ENCODE results near the gene SEMA5B.

The SEMA5B gene

DNA sequence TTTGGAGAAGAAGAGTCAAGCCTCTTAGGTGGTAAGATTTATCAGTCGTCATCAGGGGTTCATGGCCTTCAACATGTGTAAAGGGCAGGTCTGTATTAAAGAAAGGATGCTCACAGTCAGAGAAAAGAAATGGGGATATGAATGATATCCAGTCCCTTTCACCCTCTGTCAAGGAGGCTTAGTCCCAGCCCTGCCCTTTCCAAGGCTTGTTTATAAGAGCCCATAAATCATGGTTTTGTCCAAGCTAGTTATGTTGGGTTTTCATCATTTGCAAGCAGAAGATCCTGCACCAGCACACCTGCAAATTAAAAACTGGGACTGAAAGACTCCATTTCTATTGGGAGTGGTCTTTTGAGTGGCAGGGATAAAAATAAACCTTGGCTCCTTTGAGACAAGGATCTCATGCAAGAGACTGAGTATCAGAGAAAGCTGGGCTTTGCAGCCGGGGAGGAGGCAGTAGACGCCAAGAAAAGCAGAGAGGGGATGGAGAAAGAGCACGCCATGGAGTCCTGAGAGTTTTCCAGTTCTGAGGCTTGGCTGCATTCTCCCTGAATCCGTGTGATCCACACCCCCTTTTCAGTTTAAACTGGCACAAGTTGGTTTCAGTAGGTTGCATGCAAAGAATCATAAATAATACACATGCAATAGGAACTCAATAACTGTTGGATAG lies 26.7 kb upstream of the SEMA5B start:
- DNase-seq, result no peak

GRCh38 chr3:123053107-123053506 lies 25.5 kb upstream of the SEMA5B start:
- DNase-seq, result no peak

- no peak for DNase-seq
Observed at GRCh38 chr3:123050666-123051065, 23.1 kb upstream of the SEMA5B start.

DNA sequence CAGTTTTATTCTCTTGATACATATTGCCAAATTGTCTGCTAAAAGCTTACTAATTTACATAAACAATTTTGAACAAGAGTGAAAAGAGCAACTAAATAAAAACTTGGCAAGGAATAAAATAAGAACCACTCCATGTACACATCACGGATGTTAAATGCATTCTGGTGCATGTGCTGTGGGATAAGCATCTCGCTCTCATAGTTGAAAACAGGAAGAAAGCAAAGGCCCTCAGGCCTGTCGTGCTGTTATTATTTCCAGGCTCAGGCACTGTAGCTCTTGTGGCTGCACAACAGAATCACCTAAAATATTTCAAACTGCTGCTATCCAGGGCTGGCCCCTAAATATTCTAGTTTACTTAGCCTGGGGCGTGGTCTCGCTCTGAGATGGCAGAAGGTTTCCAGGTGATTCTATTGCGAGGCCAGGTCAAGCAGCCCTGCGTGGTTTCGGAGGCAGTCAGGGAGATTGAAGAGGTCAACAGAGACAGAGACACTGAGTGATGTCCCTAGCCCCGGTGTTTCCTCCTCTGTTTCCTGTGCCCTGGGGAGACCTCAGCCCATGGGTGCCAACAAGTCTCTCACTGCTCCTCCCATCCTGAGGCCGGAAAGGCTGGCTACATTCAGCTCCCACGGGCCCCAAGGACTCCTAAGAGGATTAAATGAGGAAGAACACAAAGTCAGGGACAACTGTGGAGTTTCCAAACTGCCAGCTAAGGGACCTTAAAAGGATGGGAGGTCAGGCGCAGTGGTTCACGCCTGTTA lies 21.1 kb upstream of the SEMA5B start:
- DNase-seq, result no peak

GRCh38 chr3:123047062-123047319 lies 19.4 kb upstream of the SEMA5B start:
- no peak for DNase-seq

- no peak for DNase-seq
Observed at GRCh38 chr3:123046262-123047061, 18.9 kb upstream of the SEMA5B start.

DNA sequence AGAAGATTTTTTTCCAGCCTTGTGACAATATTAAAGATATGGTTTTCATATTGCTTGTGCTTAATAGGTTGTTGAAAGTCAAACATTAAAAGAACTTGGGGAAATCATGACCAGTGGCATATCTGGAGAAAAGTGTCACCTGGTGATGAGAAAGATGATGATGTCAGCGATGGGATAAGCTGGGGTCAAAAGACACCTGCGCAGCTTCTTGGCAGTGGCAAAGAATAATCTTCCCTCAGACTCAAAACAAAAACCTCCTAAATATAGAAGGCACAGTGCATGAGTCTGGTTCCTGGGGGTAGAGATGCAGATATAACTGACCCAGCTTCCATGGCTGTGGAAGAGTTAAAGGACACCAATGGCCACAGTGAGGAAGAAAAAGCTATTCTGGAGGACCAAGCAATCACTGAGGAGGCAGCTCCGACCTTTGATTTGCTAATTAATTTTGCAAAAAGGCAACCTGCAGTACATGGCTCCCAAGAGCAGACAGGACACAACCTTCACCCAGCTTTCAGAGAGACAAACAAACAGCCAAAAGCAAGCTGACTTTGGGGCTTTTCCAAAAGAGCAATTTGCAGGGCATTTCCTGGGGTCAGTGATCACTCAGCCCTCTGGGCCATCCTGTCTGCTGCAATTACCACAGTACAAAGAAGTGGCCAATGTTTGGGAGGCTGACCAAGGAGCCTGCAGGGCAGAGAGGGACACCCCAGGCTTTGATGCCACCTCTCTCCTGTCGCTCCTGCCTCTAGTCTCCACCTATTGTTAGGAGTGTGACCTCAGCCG lies 17.6 kb upstream of the SEMA5B start:
- DNase-seq, result no peak

GRCh38 chr3:123042413-123042812 lies 14.8 kb upstream of the SEMA5B start:
- DNase-seq, result no peak

DNA sequence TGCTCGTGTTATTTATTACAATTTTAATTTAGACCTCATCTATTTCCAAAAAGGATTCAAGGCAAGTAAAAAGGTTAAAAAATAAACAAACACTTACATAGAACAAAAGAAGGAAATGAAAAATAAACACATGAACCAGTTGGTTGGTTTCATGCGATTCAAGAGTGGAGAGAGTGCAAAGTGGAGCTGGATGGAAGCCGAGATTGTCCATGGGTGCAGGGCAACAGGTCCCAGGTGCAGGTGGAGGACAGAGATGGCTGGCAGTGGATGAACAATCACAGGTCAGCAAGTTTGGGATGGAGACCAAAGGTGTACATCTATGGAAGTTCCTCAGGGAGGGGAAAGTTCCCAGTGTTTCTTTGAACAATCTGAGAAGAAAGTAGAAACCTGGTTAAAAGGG lies 11.6 kb upstream of the SEMA5B start:
- no peak for DNase-seq

DNA sequence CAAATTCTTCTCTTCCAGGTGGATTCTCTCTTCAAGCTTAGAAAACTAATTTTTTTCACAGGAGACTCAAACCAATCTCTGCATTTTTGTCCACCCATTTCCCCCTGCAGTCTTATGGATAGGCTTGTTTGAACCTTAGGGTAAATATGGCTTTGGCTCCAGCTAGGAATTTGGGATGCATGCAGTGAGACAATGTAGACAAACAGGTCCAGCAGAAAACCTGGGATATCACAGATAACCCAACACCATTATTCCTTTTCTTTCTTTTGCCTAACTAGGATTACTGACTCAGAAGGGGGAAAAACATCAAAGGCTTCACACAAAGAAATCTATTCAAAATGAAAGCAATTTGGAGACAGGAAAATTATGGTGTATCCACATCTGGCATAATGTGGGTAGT lies 11.2 kb upstream of the SEMA5B start:
- no peak for DNase-seq

GRCh38 chr3:123037015-123037375 lies 9.4 kb upstream of the SEMA5B start:
- no peak for DNase-seq

- no peak for DNase-seq
Observed at GRCh38 chr3:123036352-123037014, 8.9 kb upstream of the SEMA5B start.

DNA sequence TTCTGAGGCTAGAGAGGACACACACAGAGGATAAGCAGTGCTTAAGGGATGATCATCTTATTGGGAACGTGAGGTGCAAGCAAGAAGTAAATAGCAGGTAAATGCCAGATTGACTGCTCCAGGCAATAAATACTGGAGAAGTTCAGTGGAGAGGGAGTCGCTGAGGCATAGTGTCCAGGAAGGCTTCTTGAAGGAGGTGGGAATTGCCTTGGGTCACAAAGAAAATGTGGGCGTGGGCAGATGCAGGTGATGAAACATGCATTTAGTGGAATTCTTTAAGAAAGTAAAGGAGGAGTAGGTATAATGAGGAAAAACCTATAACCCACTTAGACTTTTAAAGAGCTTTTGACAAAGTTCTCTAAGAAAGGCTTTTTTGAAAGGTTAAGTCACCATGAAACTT lies 7.4 kb upstream of the SEMA5B start:
- DNase-seq, result no peak

- no peak for DNase-seq
Observed at GRCh38 chr3:123034120-123034519, 6.6 kb upstream of the SEMA5B start.

DNA sequence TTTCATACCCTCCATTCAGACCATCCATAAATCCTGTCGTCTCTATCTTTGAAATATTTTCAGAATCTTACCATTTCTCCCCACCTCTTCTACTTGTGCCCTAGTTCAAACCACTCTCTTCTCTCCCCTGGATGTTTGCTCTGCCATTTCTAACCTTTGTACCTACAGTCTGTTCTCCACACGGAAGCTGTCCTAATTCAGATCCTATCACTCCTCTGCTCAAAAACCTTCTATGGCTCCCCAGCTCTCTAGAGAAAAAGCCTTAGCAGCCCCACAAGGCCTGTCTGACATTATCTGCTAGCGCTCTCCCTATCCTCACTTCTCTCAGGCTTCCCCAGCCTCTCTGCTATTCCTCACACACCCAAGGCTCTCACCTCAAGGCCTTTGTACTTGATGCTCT lies 4.5 kb upstream of the SEMA5B start:
- DNase-seq, result no peak

DNA sequence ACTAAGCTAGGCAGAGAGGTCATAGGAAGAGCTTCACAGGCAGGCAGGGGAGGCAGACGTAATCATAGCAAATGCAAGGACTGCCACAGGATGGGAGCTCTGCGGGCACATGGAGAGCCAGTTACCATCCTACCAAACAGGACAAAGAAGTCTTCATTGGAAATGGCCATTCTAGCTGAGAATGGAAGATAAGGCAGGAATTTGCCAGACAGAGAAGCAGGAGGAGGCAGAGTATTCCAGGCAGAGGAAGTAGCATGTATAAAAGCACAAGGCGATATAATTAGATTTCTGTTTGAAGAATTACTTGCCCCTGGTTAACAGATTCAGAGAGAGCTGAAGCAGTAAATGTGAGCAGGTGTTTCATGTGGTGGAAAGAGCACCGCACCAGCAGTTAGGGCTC lies 3.5 kb upstream of the SEMA5B start:
- DNase-seq, result no peak

GRCh38 chr3:123028233-123028828 lies 768 bp upstream of the SEMA5B start:
- DNase-seq, result peak; percentile 35

DNA sequence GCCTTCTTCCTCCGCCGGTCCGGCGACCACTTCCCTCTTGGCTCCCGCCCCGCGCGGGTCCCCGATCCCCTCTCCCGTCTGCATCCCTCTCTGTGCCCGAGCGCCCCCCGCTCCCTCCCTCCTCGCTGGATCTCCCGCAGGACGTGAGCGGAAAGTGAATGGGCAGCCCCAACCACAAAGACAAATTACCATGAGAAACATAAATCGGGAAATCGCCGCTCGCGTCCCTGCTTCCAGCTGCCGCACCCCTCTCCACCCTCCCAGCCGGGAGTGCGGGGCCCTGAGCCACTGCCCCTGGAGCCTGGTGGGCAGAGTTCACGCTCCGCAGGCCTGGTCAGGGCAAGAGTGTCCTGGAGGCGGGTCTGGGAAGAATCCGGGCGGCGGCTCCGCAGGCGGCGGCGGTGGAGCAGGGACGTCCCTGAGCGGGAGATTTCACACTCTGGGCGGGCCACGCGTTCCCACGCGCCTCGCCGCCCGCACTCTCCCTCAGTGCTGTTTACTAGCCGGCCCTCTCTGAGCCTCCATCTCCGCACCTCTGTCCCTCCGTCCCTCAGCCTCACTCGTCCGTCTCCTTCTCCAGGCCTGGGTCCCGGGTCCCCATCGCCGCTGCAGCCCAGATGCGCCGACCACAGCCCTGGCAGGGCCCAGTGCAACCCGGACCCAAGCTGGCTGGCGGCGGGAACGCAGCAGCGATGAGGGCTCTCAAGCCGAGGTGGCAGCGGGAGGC lies 835 bp downstream of the SEMA5B start:
- peak; percentile 34 for DNase-seq

DNA sequence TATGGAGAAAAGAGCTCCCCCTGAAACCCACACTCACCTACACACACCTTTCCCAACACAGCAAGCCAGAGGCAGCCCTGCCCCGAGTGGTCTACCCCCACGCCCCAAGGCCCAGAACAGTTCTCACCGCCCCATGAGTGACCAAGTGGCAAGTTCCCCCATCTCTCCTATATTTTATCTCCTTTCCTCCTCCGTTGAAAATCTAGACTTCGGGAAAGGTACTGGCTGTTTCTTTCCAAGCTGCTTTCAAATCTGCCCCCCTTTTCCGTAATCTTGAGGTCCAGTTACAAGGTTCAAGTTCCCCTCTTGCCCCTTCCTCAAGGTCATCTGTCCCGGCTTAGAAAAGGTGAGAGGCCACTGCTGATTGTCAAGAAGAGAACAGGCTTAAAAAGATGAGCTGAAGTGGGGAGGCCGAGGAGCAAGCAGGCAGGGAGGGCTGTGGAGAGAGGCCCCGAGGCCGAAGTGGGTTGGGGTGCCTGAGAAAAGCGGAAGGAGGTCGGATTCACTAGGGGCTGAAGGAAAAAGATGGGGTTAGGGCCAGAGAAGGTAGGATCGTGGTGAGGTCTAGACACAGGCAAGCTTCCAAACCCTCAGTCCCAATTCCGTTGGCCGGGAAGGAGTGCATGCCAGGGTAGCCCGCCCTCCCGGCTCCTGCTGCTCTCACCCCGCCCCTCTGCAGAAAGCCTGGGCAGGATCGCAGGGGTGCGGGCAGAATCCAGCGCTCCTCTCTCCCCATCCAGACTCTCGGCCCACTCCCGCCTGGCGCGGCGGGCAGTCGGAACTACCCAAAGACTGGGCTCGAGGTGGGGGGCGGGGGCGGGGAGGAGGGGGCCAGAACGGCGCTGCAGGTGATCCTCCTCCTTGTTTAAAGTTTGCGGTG lies 1.7 kb downstream of the SEMA5B start:
- DNase-seq, result peak; percentile 4

DNA sequence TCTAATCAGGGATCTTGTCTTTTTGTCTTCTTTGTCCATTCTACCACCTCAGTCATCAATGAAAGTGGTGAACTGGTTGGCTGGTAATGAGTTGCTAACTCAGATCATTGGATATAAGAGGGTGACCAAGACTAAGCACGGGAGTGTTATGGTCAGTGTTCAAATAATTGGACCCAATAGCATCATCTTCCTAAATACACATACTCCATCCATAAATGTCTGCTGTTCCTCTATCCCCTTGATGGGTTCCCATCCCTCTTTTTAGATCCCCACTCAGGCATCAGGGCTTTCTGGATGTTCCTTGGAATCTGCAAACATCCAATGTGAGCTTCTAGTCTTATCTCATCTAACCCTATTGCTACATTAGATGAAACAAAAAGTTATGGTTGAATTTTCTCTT lies 3.5 kb downstream of the SEMA5B start:
- DNase-seq, result no peak

Data from stimulated activated CD4-positive, alpha-beta T cell treated with anti-CD3 and anti-CD28 coated beads, Interleukin-15, amount 100 ng/mL, for 24 hours (primary cell).